Measurements from ENCODE around the gene ADPRM. TPM values are rescaled to one million over a fixed set of nuclear protein-coding genes. Genes with fewer than 3 reads are reported as not detected.
"Not testable (repeated sequence)": the region's sequence is repeated elsewhere in the genome, so short reads cannot be mapped to it uniquely, and the experiment has no call there.

Gene ADPRM
- total RNA-seq, 1 experiment from 2014 or later, result 8.9 TPM

- DNase-seq (ENCODE audit: low read depth), result peak; percentile 1
These were observed 2.5 kb downstream of the ADPRM start for GRCh38 chr17:10699856-10700255.

GRCh38 chr17:10702574-10702973, 5.2 kb downstream of the ADPRM start:
- DNase-seq (ENCODE audit: low read depth), result peak; percentile 37

GRCh38 chr17:10705727-10706126, 8.3 kb downstream of the ADPRM start:
- DNase-seq (ENCODE audit: low read depth), result no peak

GRCh38 chr17:10713318-10713717, 15.9 kb downstream of the ADPRM start:
- DNase-seq (ENCODE audit: low read depth), result no peak

- DNase-seq (ENCODE audit: low read depth), result no peak
These were observed 18.8 kb downstream of the ADPRM start for GRCh38 chr17:10716218-10716617.

- DNase-seq (ENCODE audit: low read depth), result no peak
These were observed 21.2 kb downstream of the ADPRM start for GRCh38 chr17:10718547-10718946.

GRCh38 chr17:10724546-10725195, 27.3 kb downstream of the ADPRM start:
- DNase-seq (ENCODE audit: low read depth), result no peak

GRCh38 chr17:10725262-10725661, 27.9 kb downstream of the ADPRM start:
- no peak for DNase-seq (ENCODE audit: low read depth)

- DNase-seq (ENCODE audit: low read depth), result no peak
These were observed 28.8 kb downstream of the ADPRM start for GRCh38 chr17:10726196-10726595.

- no peak for DNase-seq (ENCODE audit: low read depth)
These were observed 29.8 kb downstream of the ADPRM start for GRCh38 chr17:10727192-10727591.

- no peak for DNase-seq (ENCODE audit: low read depth)
These were observed 31.0 kb downstream of the ADPRM start for GRCh38 chr17:10728331-10728892.

- peak; percentile 68 for DNase-seq (ENCODE audit: low read depth)
These were observed 32.2 kb downstream of the ADPRM start, which contains the start of gene TMEM220 for GRCh38 chr17:10729334-10730193. TMEM220 (minus strand) TSS chr17:10730023; CDS start chr17:10729851, 172 bp downstream.

- DNase-seq (ENCODE audit: low read depth), result not testable (repeated sequence)
These were observed 32.9 kb downstream of the ADPRM start for GRCh38 chr17:10730247-10730646.

GRCh38 chr17:10731408-10731879, 34.0 kb downstream of the ADPRM start:
- no peak for DNase-seq (ENCODE audit: low read depth)

GRCh38 chr17:10732121-10732520, 34.7 kb downstream of the ADPRM start:
- DNase-seq (ENCODE audit: low read depth), result not testable (repeated sequence)

- DNase-seq (ENCODE audit: low read depth), result no peak
These were observed 36.3 kb downstream of the ADPRM start for GRCh38 chr17:10733666-10734065.

- no peak for DNase-seq (ENCODE audit: low read depth)
These were observed 37.9 kb downstream of the ADPRM start for GRCh38 chr17:10735251-10735650.

GRCh38 chr17:10735821-10736220, 38.4 kb downstream of the ADPRM start:
- DNase-seq (ENCODE audit: low read depth), result no peak

- DNase-seq (ENCODE audit: low read depth), result peak; percentile 51
These were observed 39.8 kb downstream of the ADPRM start for GRCh38 chr17:10737168-10737622.

GRCh38 chr17:10737736-10738135, 40.3 kb downstream of the ADPRM start:
- DNase-seq (ENCODE audit: low read depth), result no peak

- no peak for DNase-seq (ENCODE audit: low read depth)
These were observed 41.3 kb downstream of the ADPRM start for GRCh38 chr17:10738521-10739258.

- DNase-seq (ENCODE audit: low read depth), result no peak
These were observed 42.0 kb downstream of the ADPRM start for GRCh38 chr17:10739386-10739785.
